Measurements from ENCODE around the gene GNAZ. TPM values are rescaled to one million over a fixed set of nuclear protein-coding genes. Genes with fewer than 3 reads are reported as not detected.

GNAZ gene
- total RNA-seq, 1 donor from 2014 or later, result 2.9 TPM

DNA sequence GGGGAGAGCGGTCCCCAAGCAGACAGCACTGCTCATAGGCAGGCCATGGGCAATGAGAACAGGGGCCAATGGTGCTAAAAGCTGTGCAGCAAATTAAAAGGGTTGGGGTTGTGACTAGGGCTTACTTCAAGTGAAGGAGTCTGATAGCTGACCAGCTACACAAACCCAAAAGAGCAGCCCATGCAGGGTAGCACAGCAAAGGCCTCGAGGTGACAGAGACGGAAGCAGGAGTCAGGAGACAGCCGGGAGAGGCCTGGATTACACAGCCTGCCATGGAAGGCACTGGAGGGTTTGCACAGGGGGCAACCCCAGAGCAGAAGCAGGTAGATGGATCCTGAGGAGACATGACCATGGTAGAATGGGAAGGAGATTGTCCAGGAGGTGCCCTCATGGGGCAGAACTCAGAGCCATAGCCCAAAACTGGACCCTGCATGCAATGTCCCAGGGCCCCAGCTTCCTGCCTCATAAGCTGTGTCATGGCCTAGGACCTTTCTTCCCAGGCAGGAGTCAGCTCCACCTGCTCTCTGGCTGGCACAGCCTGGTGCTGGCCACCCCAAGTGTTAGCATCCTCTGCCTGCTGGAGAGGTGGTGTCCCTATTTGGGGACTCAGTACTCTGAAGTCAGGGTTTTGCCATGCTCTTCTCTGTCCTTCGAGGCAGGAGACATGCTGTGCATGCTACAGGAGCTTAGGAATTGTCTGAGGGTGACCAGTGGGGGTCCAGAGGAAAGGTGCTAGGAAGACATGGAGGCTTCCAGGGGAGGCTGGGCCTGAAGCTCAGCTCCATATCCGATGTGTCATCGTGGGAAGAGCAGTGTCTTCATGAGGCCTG is 38.1 kb downstream of the GNAZ start:
- Histone ChIP-seq H3K4me3 (no peak overlapping the region), H3K4me1 (peaks cover 29% of the 10 kb centered on the region), H3K36me3 (no peaks in the 10 kb centered on the region), H3K9me3 (replicated peaks) (no peaks in the 10 kb centered on the region), H3K27ac (replicated peaks) (no peak overlapping the region), H3K27me3 (ENCODE audit: low read depth) (no peaks in the 10 kb centered on the region)
- DNase-seq, result no peak
- TF ChIP-seq CTCF (IDR thresholded peaks at IDR 0.05; ENCODE audit: borderline replicate concordance), result no peak
- intact Hi-C loops (cut with micrococcal nuclease), result no loop called here

DNA sequence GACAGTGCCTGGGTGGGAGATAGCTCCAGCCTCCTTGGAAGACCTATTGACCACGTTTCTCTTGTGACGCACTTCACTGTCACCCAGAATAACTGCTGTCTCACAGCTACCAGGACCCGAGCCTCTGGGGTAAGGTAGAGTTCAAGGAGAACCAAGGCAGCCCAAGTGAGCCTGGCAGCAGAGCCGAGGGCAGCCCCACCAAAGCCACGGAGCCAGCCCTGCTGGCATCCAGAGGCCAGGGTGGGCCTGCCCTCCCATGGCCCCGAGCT is 38.7 kb downstream of the GNAZ start:
- no peak overlapping the region for H3K4me3 ChIP-seq
- H3K27me3 ChIP-seq (ENCODE audit: low read depth), result no peaks in the 10 kb centered on the region
- DNase-seq, result no peak
- intact Hi-C loops (cut with micrococcal nuclease), result no loop called here
- peaks cover 35% of the 10 kb centered on the region for H3K4me1 ChIP-seq
- H3K9me3 ChIP-seq (replicated peaks), result no peaks in the 10 kb centered on the region
- no peak overlapping the region for H3K27ac ChIP-seq (replicated peaks)
- no peak for TF ChIP-seq CTCF (IDR thresholded peaks at IDR 0.05; ENCODE audit: borderline replicate concordance)
- no peaks in the 10 kb centered on the region for H3K36me3 ChIP-seq

DNA sequence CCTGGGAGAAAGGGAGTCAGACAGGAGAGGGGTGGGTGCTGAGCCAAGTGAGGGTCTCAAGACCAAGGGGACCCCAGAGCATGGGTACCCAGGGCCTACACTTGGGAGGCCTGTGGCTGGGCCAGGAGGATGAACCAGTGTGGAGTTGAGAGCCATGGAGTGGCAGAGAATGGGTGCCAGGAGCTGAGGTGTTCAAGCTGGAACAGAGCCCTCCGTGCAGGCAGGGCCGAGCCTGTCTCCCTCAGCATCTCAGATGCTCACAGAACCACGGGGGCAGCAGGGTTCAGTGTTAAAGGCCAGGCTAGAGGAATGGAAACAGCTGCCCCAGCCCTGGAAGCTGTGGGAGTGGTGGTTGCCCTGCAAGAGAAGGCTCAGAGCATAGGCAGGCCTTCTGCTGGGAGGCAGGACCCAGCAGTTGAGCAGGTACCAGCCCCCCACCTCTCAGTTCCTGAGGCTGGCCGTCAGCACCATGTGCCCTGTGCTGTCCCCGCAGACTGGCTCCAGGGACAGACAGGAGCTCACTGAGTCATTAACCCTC is 39.2 kb downstream of the GNAZ start:
- Histone ChIP-seq H3K27ac (replicated peaks) (no peak overlapping the region), H3K4me3 (no peak overlapping the region), H3K36me3 (no peaks in the 10 kb centered on the region), H3K27me3 (ENCODE audit: low read depth) (no peaks in the 10 kb centered on the region), H3K4me1 (peaks cover 35% of the 10 kb centered on the region), H3K9me3 (replicated peaks) (no peaks in the 10 kb centered on the region)
- no peak for TF ChIP-seq CTCF (IDR thresholded peaks at IDR 0.05; ENCODE audit: borderline replicate concordance)
- DNase-seq, result no peak
- intact Hi-C loops (cut with micrococcal nuclease), result no loop called here

DNA sequence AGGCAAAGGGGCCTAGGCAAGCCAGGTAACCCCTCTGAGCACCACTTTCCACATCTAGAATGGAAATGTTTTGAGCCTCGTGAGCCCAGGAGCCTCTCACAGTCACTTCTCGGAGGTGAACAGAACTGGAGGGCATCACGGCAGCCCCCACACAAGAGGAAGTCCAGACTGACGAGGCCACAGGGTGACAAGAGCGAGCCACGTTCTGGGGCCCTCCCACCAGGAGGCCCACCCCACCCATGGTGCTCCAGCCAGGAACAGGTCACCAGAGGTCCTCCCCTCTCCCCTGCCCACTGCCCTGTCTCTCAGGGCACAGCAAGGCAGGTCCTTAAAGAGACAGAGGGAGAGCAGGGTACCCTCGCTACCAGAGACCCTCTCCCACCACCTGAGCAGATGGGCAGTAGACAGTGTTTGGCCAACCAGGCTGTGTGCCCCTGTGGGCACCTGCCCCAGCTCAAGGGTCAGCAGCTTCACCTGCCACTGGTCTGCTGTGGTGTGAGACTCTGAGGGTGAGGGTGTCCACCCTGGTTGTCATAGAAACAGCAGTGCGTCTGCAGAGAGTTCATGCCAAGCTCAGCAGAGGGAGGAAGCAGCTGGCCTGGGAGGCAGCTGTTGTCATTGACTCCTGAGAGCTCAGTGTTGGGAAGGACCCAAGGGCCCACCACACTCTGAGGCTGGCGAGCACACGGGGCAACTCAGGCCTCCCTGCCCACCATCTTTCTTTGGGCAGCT is 40.0 kb downstream of the GNAZ start:
- Histone ChIP-seq H3K27me3 (ENCODE audit: low read depth) (no peaks in the 10 kb centered on the region), H3K9me3 (replicated peaks) (no peaks in the 10 kb centered on the region), H3K4me1 (peaks cover 35% of the 10 kb centered on the region), H3K27ac (replicated peaks) (no peak overlapping the region), H3K36me3 (no peaks in the 10 kb centered on the region), H3K4me3 (no peak overlapping the region)
- no peak for DNase-seq
- TF ChIP-seq CTCF (IDR thresholded peaks at IDR 0.05; ENCODE audit: borderline replicate concordance), result no peak
- intact Hi-C loops (cut with micrococcal nuclease), result no loop called here

GRCh38 chr22:23110922-23111527 is 40.7 kb downstream of the GNAZ start:
- H3K27me3 ChIP-seq (ENCODE audit: low read depth), result no peaks in the 10 kb centered on the region
- H3K4me1 ChIP-seq, result peaks cover 33% of the 10 kb centered on the region
- H3K27ac ChIP-seq (replicated peaks), result no peak overlapping the region
- TF ChIP-seq CTCF (IDR thresholded peaks at IDR 0.05; ENCODE audit: borderline replicate concordance), result no peak
- DNase-seq, result no peak
- intact Hi-C loops (cut with micrococcal nuclease), result no loop called here
- no peaks in the 10 kb centered on the region for H3K9me3 ChIP-seq (replicated peaks)
- H3K36me3 ChIP-seq, result no peaks in the 10 kb centered on the region
- no peak overlapping the region for H3K4me3 ChIP-seq
